Measurements from ENCODE around the gene UBE2S.
"Not testable (repeated sequence)": the region's sequence is repeated elsewhere in the genome, so short reads cannot be mapped to it uniquely, and the experiment has no call there.

UBE2S gene

GRCh38 chr19:55402509-55402908, 5.1 kb downstream of the UBE2S start:
- no peak for DNase-seq

GRCh38 chr19:55401390-55401789, 6.2 kb downstream of the UBE2S start:
- DNase-seq, result not testable (repeated sequence)

GRCh38 chr19:55400281-55401087, 7.1 kb downstream of the UBE2S start:
- DNase-seq, result no peak

- DNase-seq, result no peak
Measured at GRCh38 chr19:55398200-55398925, 9.2 kb downstream of the UBE2S start.

GRCh38 chr19:55392820-55393761, 14.5 kb downstream of the UBE2S start:
- no peak for DNase-seq

- no peak for DNase-seq
Measured at GRCh38 chr19:55391702-55392615, 15.6 kb downstream of the UBE2S start.

GRCh38 chr19:55391191-55391670, 16.4 kb downstream of the UBE2S start:
- DNase-seq, result no peak

- no peak for DNase-seq
Measured at GRCh38 chr19:55390461-55390880, 17.1 kb downstream of the UBE2S start.

GRCh38 chr19:55389386-55390317, 17.9 kb downstream of the UBE2S start:
- no peak for DNase-seq

- DNase-seq, result no peak
Measured at GRCh38 chr19:55387736-55388497, 19.7 kb downstream of the UBE2S start.

GRCh38 chr19:55386493-55386971, 21.1 kb downstream of the UBE2S start:
- no peak for DNase-seq

- DNase-seq, result peak; percentile 98
Measured at GRCh38 chr19:55385724-55386492, 21.7 kb downstream of the UBE2S start, which contains the start of gene RPL28. Gene RPL28, plus strand, starts transcription at chr19:55385932. Its CDS starts 426 bp downstream, at chr19:55386358.

- peak; percentile 92 for DNase-seq
Measured at GRCh38 chr19:55384920-55385723, 22.5 kb downstream of the UBE2S start.

- peak; percentile 45 for DNase-seq
Measured at GRCh38 chr19:55384131-55384919, 23.3 kb downstream of the UBE2S start, which contains the start of gene TMEM238. Gene TMEM238, minus strand, starts transcription at chr19:55384292. Its CDS starts 33 bp downstream, at chr19:55384259.

- DNase-seq, result peak; percentile 45
Measured at GRCh38 chr19:55383279-55384130, 24.1 kb downstream of the UBE2S start.
